NCI-H2107 treated with DMSO at 0.1 percent for 48 hours (cell line): ENCODE results near the gene NOL8.

Source experiments
- DNase-seq: peaks from one replicate; lab custom pipeline; 2025; ENCODE audit not compliant: unreplicated experiment; lab: John Stamatoyannopoulos, UW

NOL8 gene

DNA sequence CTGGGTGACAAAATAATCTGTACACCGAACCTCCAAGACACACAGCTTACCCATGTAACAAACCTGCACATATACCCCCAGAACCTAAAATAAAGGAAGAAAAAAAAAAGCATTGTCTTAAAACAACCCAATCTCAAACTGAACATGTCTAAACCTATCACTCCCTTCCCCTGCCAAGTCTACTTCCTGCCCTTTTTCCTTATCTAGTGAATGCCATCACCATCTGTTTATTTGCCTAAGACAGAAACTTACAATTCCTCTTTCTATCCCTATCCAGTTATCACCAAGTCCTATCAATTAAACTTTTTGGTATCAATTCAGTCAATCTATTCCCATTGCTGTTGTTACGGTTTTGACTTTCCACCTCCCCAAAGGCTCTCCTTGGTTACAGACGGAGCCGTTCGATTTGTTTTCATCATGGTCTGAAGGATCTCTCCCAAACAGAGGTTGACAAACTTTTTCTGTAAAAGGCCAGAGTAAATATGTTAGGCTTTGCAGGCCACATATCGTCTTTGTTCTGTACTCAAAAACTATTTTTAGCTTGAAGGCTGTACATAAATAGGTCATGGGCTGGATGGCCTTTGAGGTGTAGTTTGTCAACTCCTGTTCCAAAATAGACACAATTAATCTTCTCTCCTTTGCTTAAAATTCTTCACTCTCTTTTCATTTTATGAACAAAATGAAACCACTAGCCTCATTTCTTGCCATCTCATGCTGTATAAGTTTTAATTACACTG, 12.1 kb downstream of the NOL8 start:
- no peak for DNase-seq

GRCh38 chr9:92310562-92310961, 14.6 kb downstream of the NOL8 start:
- no peak for DNase-seq

- no peak for DNase-seq
Measured at GRCh38 chr9:92308893-92309292, 16.3 kb downstream of the NOL8 start.

GRCh38 chr9:92300936-92301335, 24.2 kb downstream of the NOL8 start:
- no peak for DNase-seq

- no peak for DNase-seq
Measured at GRCh38 chr9:92299116-92299515, 26.0 kb downstream of the NOL8 start.

DNA sequence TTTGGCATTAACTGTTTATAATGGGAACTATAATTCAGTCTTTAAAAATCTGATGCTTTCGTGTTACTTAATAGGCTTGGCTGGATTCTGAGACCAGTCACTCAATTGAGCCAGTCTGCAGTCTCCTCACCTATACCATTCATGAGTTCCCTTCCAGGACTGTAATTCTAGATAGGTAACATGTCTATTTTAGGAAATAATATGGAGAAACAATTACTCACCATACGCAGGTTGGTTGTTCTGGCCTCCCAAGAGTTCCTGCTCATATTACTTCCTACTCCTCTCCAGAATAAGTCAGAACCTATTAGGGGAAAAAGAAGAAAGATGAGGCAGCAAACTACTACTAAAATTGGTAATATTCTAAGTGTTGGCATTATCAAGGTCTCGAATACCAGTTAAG, 27.1 kb downstream of the NOL8 start:
- DNase-seq, result no peak

- DNase-seq, result no peak
Measured at GRCh38 chr9:92297611-92298010, 27.5 kb downstream of the NOL8 start.

DNA sequence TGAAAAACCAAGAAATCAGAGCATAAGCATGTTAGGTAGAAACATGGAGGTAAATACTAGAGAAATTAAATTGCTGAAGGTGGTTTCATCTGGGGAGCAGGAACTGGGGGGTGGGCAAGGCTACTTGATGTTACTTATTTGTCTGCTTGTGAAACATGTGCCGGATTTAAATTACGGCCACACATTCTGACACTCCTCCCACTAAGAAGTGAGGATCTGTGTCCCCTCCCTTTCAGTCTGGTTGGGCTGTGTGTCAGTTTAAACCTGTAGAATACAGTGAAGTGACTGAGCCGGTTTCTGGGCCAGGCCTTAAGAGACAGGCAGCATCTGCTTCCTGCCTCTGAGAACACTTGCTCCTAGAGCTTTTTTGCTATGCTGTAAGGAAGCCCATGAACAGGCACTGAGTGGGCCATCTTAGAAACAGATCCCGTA, 29.3 kb downstream of the NOL8 start:
- DNase-seq, result no peak

- DNase-seq, result no peak
Measured at GRCh38 chr9:92295240-92295790, 29.8 kb downstream of the NOL8 start.

GRCh38 chr9:92294297-92294676, 30.9 kb downstream of the NOL8 start:
- peak; percentile 4 for DNase-seq

DNA sequence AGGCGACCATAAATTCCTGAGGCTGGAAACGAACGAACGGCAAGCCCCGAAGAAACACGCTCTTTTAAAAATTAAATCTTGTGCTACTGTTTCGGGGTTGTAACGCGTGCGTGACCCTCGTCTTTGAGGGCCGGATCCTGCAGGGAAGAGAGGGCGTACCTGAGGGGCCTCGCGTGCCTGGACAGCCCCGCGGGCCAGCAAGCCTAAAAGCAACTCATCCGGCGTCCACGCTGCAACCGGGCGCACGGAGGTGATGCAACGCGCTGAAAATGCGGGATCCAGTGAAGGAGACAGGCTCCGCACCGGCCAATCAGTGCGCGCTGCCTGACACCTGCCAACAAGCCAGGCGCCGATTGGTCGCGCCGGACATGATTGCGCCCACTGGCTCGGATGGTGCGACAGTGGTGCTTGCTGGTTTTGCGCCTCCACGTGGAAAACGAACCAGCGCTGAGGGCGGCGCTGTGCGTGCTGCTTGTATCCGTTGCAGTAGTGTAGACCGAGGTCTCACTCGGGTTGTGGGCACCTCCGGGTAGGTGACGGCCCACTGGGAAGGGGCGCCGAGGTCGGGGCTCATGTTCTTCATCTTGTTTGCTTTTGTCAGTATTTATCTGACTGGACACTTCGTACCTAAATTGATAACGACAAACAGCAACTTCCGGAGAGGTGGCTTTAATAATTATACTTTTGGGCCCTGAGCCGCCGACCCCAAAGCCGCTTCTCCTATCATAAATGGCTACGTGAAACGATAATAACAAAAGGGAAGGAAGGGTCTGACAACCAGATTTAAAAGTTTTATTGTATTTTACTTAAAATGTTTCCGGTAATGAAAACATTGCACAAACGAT, 31.5 kb downstream of the NOL8 start, which contains the start of gene IARS1:
Gene IARS1, minus strand, starts transcription at position 246 of the 845 bp plus-strand sequence. CDS start 4,278 bp downstream, outside the sequence.
- peak; percentile 88 for DNase-seq

DNA sequence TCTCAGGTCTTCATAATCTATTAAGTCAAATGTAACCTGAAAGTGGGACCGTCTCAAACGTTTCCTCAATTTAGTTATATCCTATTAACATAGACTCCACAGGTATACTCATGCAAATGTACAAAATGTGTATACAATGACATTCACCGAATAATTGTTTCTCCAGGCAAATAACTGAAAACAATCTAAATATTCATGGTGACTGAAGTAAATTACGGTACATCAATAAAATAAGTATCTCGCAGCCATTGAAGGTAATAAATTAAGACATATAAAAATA, 32.1 kb downstream of the NOL8 start:
- DNase-seq, result no peak

- no peak for DNase-seq
Measured at GRCh38 chr9:92292338-92293074, 32.6 kb downstream of the NOL8 start.

- DNase-seq, result no peak
Measured at GRCh38 chr9:92291577-92291976, 33.6 kb downstream of the NOL8 start.

DNA sequence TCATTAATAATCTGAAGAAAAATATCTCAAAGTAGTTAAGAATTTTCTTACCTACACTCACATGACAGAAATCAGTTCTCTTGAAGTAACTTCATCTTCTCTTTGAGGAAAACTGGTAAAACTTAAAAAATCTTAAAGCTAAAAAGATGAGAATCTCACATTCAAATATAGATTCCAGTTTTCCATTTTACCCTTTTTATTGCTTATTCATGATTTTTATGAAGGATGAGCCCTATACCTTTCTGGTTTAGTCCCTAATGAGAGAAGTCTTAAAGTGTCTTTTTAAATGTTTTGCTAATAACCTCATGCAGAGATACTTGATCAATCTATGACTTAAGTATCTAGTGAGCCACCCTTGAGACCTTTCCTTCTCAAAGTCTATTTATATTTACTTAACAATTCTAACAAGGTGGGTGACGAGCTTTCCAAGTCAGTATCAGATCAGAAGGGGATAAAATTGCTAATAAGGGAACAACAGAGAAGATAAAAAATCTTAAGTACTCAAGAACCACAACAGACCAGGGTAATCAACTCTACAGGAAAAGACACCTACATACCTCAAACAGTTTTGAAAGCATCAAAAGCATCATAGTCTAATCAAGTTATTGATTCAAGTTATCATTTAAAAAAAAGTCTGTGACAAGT, 34.2 kb downstream of the NOL8 start:
- DNase-seq, result no peak

DNA sequence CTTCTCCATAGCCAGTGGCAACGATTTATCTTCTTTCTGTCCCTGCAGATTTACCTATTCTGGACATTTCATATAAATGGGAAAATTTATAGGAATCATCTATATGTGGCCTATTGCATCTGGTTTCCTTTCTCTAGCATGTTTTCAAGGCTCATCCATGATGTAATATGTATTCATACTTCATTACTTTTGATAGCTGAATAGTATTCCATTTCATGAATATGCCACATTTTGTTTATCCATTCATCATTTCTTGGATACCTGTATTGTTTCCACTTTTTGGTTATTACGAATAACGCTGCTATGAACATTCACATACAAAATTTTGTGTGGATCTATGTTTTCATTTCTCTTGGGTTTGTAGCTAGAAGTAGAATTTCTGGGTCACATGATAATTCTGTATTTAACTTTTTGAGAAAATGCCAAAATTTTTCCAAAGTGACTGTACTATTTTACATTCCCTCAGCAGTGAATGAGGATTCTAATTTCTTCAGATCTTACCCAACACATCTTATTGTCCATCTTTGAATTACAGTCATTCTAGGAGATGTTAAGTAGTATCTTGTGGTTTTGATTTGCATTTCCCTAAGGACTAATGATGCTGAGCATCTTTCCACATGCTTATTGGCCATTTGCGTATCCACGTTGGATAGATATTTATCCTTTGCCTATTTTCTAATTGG, 35.3 kb downstream of the NOL8 start:
- no peak for DNase-seq

DNA sequence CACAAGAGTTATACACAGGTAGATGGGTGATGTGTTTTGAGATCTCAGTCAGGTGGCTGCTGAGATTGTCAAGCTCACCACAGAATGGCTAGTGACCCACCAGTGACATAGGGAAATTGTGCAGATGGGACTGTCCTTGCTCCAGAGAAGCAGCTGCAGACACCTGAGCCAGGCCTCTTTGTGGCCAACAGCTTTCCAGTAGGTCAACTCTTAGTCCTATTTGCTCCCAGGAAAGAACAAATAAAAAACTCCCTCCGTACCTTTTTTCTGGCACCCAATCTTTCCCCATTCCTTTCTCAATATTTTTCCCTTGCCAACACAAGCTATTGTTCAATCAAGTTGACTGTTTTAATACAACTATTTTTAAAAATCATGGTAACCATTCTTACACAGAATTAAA, 45.8 kb downstream of the NOL8 start:
- no peak for DNase-seq

- DNase-seq, result no peak
Measured at GRCh38 chr9:92278110-92278509, 47.0 kb downstream of the NOL8 start.

DNA sequence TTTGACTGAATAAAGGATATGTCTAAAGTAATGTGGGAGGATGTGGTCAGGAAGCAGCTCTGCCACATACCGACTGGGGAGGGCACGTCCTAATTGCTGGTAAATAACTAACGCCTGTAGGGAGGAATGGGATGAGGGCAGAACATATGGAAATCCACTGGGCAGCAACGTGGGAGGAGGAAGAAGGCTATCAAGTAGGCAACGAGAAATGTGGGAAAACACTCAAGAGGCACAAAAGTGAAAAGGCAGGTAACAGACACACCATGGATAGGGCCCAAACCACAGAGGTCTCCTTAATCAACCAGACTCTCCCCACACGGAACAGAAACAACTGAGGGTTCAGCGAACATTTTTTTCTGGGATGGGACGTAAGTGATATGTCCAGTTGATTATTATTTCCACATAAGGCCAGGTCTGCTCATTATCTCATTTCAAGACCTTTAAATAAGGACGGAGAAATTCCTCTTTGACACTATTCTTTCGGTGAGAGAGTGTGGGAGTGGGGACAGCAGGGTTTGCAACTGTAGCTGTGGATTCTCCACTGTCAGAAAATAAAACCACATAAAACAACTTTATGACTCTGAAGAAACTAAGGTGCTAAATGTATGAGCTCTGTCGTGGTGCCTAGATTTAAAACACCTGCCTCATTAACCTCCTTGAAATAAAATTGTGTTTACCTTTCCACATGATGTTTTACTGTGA, 48.7 kb downstream of the NOL8 start:
- no peak for DNase-seq

- no peak for DNase-seq
Measured at GRCh38 chr9:92275541-92275940, 49.6 kb downstream of the NOL8 start.
